NB4 (cell line): ENCODE data around the gene KATNB1.

Source experiments
- MYC ChIP-seq: IDR thresholded peaks from 2 replicates; pipeline ENCODE4 v1.6.1; 2011; ENCODE audit warnings: low read depth, low read length
- POLR2A ChIP-seq: IDR thresholded peaks from 2 replicates; pipeline ENCODE4 v1.6.1; 2011; ENCODE audit warnings: mild to moderate bottlenecking; ENCODE audit not compliant: insufficient read length; ENCODE audit errors: extremely low read depth
- TF ChIP-seq, protein P1 (sequence below): IDR thresholded peaks from one replicate; pipeline ENCODE4 v1.5.1; 2012; ENCODE audit warnings: low read depth, low read length
- TF ChIP-seq, protein P2 (sequence below): IDR thresholded peaks from 2 replicates; pipeline ENCODE4 v1.6.1; 2011; ENCODE audit warnings: low read depth, low read length

DNA sequence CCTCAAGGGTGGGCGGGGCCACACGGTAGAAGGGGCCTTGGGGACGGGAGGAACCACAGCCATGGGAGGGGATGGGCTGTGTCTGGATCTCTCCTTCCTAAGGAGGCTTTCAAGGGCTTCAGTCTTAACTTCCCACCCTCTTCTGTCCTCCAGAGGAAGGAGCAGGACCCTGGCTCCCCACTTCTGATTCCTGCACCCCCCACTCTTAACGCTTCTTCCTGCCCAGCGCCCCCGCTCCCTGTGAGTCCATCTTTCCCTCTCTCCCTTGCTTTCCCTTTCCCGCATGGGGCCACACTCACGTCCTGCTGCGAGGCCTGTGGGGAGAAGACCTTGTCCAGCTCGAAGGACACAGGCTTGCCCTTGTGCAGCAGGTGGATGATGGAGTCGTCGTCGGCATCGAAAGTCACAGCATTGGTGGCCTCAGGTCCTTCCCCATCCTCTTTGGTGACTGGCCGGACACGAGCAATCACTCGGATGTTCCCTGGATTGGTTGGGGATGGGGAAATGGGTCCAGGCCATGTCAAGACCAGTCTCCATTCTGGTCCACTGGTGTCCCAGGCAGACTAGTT, 29.7 kb downstream of the KATNB1 start:
- TF ChIP-seq, protein P1, sequence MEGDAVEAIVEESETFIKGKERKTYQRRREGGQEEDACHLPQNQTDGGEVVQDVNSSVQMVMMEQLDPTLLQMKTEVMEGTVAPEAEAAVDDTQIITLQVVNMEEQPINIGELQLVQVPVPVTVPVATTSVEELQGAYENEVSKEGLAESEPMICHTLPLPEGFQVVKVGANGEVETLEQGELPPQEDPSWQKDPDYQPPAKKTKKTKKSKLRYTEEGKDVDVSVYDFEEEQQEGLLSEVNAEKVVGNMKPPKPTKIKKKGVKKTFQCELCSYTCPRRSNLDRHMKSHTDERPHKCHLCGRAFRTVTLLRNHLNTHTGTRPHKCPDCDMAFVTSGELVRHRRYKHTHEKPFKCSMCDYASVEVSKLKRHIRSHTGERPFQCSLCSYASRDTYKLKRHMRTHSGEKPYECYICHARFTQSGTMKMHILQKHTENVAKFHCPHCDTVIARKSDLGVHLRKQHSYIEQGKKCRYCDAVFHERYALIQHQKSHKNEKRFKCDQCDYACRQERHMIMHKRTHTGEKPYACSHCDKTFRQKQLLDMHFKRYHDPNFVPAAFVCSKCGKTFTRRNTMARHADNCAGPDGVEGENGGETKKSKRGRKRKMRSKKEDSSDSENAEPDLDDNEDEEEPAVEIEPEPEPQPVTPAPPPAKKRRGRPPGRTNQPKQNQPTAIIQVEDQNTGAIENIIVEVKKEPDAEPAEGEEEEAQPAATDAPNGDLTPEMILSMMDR: no peak
- TF ChIP-seq, protein P2, sequence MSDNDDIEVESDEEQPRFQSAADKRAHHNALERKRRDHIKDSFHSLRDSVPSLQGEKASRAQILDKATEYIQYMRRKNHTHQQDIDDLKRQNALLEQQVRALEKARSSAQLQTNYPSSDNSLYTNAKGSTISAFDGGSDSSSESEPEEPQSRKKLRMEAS: no peak
- no peak for TF ChIP-seq MYC
- TF ChIP-seq POLR2A: no peak
